OCI-LY3 (cell line): ENCODE data around the gene LAG3.

Source experiments
- H2AFZ ChIP-seq: fragments of 200-600, 300-600 bp; shearing (Covaris generic); 2 replicates; pipeline ENCODE4 v1.6.0; 2014; ENCODE audit warnings: antibody characterized with exemption, low read depth, low read length
- H3K27ac ChIP-seq: fragments of 200-600, 300-600 bp; sonication (generic); 2 replicates; pipeline ENCODE4 v1.5.1; 2014; ENCODE audit warnings: mild to moderate bottlenecking, low read length, moderate library complexity, mixed read lengths
- H3K27me3 ChIP-seq: fragments of 200-600, 300-600 bp; sonication (generic); 2 replicates; pipeline ENCODE4 v1.6.1; 2014; ENCODE audit warnings: low read depth, low read length, mixed read lengths
- H3K36me3 ChIP-seq: fragments of 200-600, 300-600 bp; sonication (generic); replicated peaks from 2 replicates; pipeline ENCODE3; 2014; ENCODE audit warnings: low read depth, low read length, mixed read lengths
- H3K4me1 ChIP-seq: fragments of 300-600, 200-600 bp; sonication (generic); 2 replicates; pipeline ENCODE4 v1.6.1; 2014; ENCODE audit warnings: low read length, mixed read lengths
- H3K4me2 ChIP-seq: fragments of 200-600, 300-600 bp; sonication (generic); 2 replicates; pipeline ENCODE4 v1.6.1; 2014; ENCODE audit warnings: low read length, mixed read lengths
- H3K4me3 ChIP-seq: fragments of 300-600, 200-600 bp; sonication (generic); 2 replicates; pipeline ENCODE4 v1.5.1; 2014; ENCODE audit warnings: antibody characterized with exemption, mild to moderate bottlenecking, low read length, moderate library complexity
- H3K79me2 ChIP-seq: fragments of 300-600, 200-600 bp; shearing (Covaris generic); 2 replicates; pipeline ENCODE4 v1.6.1; 2014; ENCODE audit warnings: mild to moderate bottlenecking, low read length, mixed read lengths
- H3K9ac ChIP-seq: fragments of 300-600, 200-600 bp; shearing (Covaris generic); 2 replicates; pipeline ENCODE4 v1.6.0; 2014; ENCODE audit warnings: mild to moderate bottlenecking, low read length, moderate library complexity
- H3K9me3 ChIP-seq: fragments of 200-600, 300-600 bp; shearing (Covaris generic); 2 replicates; pipeline ENCODE4 v1.6.1; 2014; ENCODE audit warnings: low read length, mixed read lengths; ENCODE audit not compliant: insufficient read depth
- H4K20me1 ChIP-seq: fragments of 200-600, 300-600 bp; sonication (generic); 2 replicates; pipeline ENCODE4 v1.6.1; 2016; ENCODE audit warnings: low read length, mixed read lengths; ENCODE audit not compliant: insufficient read depth
- EZH2phosphoT487 ChIP-seq: fragments of 200-600 bp; shearing (Covaris generic); IDR thresholded peaks from 2 replicates; pipeline ENCODE4 v1.6.1; 2018; ENCODE audit warnings: antibody characterized with exemption, mixed run types, low read depth
- TF ChIP-seq, protein P1 (sequence below): fragments of 200-600, 300-600 bp; sonication (generic); IDR thresholded peaks from 2 replicates; pipeline ENCODE4 v1.5.1; 2014; ENCODE audit warnings: antibody characterized with exemption, low read length, low read depth

Gene LAG3

DNA sequence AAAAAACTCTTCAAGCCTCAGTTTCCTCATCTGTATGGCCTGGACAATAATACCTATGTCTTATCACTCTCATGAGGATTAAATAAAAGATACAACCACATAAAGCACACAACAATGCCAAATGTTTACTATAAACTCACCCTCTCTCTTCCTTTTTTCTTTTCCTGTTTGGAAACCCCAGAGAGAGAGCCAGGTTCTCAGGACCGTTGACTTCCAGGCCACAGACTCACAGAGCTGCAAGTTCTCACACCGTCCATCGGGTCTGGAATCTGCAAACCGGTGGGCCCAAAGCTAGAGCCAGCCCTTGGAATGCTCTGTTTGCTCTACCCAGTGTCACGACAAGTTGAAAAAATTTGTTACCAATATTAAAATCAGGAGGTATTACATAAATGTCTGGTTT is 12.4 kb downstream of the LAG3 start:
- Histone ChIP-seq H3K9ac (no peak overlapping the region), H2AFZ (no peak overlapping the region), H3K9me3 (no peaks in the 10 kb centered on the region), H3K4me3 (no peak overlapping the region), H3K27ac (no peak overlapping the region), H3K4me1 (peaks cover 11% of the 10 kb centered on the region), H4K20me1 (no peaks in the 10 kb centered on the region), H3K79me2 (no peaks in the 10 kb centered on the region), H3K27me3 (no peaks in the 10 kb centered on the region), H3K36me3 (no peaks in the 10 kb centered on the region), H3K4me2 (no peak overlapping the region)
- TF ChIP-seq, protein P1, sequence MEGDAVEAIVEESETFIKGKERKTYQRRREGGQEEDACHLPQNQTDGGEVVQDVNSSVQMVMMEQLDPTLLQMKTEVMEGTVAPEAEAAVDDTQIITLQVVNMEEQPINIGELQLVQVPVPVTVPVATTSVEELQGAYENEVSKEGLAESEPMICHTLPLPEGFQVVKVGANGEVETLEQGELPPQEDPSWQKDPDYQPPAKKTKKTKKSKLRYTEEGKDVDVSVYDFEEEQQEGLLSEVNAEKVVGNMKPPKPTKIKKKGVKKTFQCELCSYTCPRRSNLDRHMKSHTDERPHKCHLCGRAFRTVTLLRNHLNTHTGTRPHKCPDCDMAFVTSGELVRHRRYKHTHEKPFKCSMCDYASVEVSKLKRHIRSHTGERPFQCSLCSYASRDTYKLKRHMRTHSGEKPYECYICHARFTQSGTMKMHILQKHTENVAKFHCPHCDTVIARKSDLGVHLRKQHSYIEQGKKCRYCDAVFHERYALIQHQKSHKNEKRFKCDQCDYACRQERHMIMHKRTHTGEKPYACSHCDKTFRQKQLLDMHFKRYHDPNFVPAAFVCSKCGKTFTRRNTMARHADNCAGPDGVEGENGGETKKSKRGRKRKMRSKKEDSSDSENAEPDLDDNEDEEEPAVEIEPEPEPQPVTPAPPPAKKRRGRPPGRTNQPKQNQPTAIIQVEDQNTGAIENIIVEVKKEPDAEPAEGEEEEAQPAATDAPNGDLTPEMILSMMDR = no peak
- TF ChIP-seq EZH2phosphoT487 = no peak

DNA sequence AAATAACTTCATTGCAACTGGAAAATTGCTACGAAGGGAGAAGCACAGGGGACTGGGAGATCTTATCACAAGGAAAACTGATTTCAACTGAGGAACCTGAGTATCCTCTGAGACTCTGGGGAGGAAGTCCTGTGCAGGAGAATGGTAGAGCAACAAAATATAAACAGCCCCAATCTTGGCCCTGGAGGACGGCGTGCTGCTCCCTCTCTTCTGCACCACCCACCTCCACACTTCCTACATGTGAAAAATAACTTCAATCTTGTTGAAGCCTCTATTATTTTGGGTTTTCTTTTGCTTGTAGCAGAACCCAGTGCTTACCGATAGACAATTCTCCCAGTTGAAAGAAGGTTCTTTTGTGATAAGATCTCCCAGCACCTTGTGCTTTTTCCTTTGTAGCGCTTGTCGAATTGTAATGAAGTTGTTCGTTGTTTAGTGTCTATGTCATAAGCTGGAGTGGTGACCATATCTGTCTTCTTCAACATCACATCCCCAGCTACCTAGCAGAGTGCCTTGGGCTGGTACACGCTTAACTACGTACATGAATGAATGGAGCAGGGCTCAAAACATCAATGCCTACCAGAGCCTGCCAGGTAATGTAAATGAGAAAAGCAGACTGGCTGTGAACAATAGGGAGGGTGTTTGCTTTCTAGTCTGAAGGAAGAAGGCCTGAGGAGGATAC is 14.2 kb downstream of the LAG3 start:
- Histone ChIP-seq H3K27me3 (no peaks in the 10 kb centered on the region), H4K20me1 (no peaks in the 10 kb centered on the region), H2AFZ (no peak overlapping the region), H3K79me2 (no peaks in the 10 kb centered on the region), H3K4me1 (peaks cover 11% of the 10 kb centered on the region), H3K9ac (no peak overlapping the region), H3K9me3 (no peaks in the 10 kb centered on the region), H3K27ac (no peak overlapping the region), H3K4me3 (no peak overlapping the region), H3K4me2 (no peak overlapping the region), H3K36me3 (no peaks in the 10 kb centered on the region)
- TF ChIP-seq, protein P1 = no peak
- no peak for TF ChIP-seq EZH2phosphoT487

DNA sequence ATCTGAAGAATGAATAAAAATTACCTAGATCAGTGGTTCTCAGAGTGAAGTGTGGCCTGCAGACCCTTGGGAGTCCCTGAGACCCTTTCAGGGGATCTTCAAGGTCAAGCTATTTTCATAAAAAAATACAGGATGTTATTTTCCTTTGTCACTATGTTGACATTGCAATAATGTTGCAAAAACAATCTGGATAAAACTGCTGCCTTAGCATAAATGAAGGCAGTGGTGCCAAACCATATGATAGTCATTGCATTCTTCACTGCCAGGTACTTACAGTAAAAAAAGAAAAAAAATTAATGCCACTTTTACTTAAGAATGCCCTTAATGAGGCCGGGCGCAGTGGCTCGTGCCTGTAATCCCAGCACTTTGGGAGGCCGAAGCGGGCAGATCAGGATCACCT is 15.0 kb downstream of the LAG3 start:
- Histone ChIP-seq H3K27ac (no peak overlapping the region), H3K4me1 (peaks cover 15% of the 10 kb centered on the region), H3K4me3 (no peak overlapping the region), H3K9ac (no peak overlapping the region), H3K79me2 (no peaks in the 10 kb centered on the region), H3K4me2 (no peak overlapping the region), H3K36me3 (no peaks in the 10 kb centered on the region), H2AFZ (no peak overlapping the region), H3K9me3 (no peaks in the 10 kb centered on the region), H4K20me1 (no peaks in the 10 kb centered on the region), H3K27me3 (no peaks in the 10 kb centered on the region)
- TF ChIP-seq EZH2phosphoT487 = no peak
- TF ChIP-seq, protein P1 = no peak

DNA sequence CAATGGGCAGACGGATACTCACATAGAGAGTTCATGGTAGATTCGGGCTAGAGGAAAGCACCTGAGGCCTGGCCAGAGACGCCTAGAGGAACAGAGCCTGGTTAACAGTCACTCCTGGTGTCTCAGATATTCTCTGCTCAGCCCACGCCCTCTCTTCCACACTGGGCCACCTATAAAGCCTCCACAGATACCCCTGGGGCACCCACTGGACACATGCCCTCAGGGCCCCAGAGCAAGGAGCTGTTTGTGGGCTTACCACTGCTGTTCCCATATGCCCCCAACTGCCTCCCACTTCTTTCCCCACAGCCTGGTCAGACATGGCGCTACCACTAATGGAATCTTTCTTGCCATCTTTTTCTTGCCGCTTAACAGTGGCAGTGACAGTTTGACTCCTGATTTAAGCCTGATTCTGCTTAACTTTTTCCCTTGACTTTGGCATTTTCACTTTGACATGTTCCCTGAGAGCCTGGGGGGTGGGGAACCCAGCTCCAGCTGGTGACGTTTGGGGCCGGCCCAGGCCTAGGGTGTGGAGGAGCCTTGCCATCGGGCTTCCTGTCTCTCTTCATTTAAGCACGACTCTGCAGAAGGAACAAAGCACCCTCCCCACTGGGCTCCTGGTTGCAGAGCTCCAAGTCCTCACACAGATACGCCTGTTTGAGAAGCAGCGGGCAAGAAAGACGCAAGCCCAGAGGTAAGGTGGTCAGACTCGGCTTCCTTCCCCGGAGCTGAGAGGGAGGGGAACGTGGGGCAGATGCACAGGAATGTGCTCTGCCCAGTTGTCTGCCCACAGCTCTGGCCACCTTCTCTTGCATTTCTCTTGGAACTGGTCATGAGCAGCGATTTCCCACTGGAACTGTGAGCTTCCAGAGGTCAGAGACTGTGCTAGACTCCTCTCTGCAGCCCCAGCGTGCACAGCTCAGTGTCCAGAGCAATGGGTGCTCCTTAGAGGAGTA is 16.9 kb downstream of the LAG3 start, which contains the start of gene CD4:
TSS of gene CD4 (plus strand) at position 557 of the 953 bp plus-strand sequence. CDS start 10,611 bp downstream, outside the sequence.
- H3K27me3 ChIP-seq = no peaks in the 10 kb centered on the region
- H3K36me3 ChIP-seq = no peaks in the 10 kb centered on the region
- TF ChIP-seq EZH2phosphoT487 = no peak
- TF ChIP-seq, protein P1 = no peak
- peaks cover 24% of the 10 kb centered on the region for H3K4me1 ChIP-seq
- no peaks in the 10 kb centered on the region for H4K20me1 ChIP-seq
- H3K4me3 ChIP-seq = no peak within 1 kb of the TSS
- no peak within 1 kb of the TSS for H3K9ac ChIP-seq
- H3K9me3 ChIP-seq = no peaks in the 10 kb centered on the region
- H2AFZ ChIP-seq = no peak within 1 kb of the TSS
- no peaks in the 10 kb centered on the region for H3K79me2 ChIP-seq
- H3K27ac ChIP-seq = no peak within 1 kb of the TSS
- H3K4me2 ChIP-seq = no peak within 1 kb of the TSS
